GM23248 (cell line): ENCODE measurements around the gene NAGS.

Experiments used
- EZH2 ChIP-seq: fragments of 200-600 bp; sonication (generic); IDR thresholded peaks from 2 replicates; pipeline ENCODE4 v1.6.1; 2018; ENCODE audit warnings: antibody characterized with exemption, mild to moderate bottlenecking; ENCODE audit not compliant: insufficient read depth, poor library complexity, severe bottlenecking
- EZH2phosphoT487 ChIP-seq: fragments of 200-600 bp; sonication (generic); IDR thresholded peaks from 2 replicates; pipeline ENCODE4 v1.6.1; 2018; ENCODE audit warnings: antibody characterized with exemption, moderate library complexity, mild to moderate bottlenecking, low read depth; ENCODE audit not compliant: insufficient read depth

DNA sequence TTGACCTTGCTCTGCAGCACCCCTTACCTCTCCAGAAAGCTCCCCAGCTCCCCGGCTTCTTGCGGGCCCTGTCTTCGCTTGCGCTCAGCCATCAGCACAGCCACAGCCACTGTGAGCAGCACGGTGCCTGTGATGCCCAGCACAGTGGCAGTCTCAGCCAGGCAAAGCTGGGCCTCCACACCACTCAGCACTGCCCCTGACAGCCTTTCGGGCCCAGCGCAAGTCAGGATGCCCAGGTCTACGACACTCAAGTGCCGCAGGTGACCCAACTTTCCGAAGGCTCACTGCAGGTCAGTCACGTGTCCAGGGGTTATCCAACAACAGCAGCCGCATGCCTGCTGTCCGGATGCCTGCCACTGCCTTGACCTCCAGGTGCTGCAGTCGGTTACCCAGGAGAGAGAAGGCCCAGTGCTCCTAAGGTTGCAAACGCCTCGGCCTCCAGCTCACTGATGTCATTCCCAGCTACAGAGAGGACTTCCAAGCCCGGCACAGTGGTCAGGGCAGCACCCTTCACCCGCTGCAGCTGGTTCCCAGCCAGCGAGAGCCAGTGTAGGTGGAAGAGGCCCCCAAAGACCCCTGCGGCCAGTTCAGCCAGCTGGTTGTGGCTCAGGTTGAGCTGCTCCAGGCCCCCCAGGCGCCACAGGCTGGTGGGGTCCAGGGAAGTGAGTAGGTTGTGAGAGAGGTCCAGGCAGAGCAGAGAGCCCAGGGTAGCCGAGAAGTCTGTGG is 19.3 kb downstream of the NAGS start:
- TF ChIP-seq EZH2, result no peak
- no peak for TF ChIP-seq EZH2phosphoT487
